HepG2 (cell line): ENCODE results near the gene ABCB8. TPM values are rescaled to one million over a fixed set of nuclear protein-coding genes. Genes with fewer than 3 reads are reported as not detected.

Experiments
- DDIT3 ChIP-seq: sonication (generic); formaldehyde crosslinking; IDR thresholded peaks from 2 replicates; pipeline ENCODE4 v1.4.0; 2020; ENCODE audit warnings: mild to moderate bottlenecking, missing genetic modification reagents
- HNF1B ChIP-seq: sonication (generic); formaldehyde crosslinking; IDR thresholded peaks from 2 replicates; pipeline ENCODE4 v1.5.1; 2020; ENCODE audit warnings: mild to moderate bottlenecking, moderate library complexity, missing genetic modification reagents
- IKZF5 ChIP-seq: IDR thresholded peaks from 2 replicates; pipeline ENCODE4 v1.6.1; 2018; ENCODE audit warnings: missing genetic modification reagents, mild to moderate bottlenecking, missing compliant biosample characterization
- IRF2 ChIP-seq: IDR thresholded peaks from 2 replicates; pipeline ENCODE4 v1.6.1; 2018; ENCODE audit warnings: missing genetic modification reagents, missing compliant biosample characterization
- KIAA2018 ChIP-seq: sonication (generic); formaldehyde crosslinking; IDR thresholded peaks from 2 replicates; pipeline ENCODE4 v1.5.0; 2020; ENCODE audit warnings: mild to moderate bottlenecking, missing genetic modification reagents, borderline replicate concordance
- LBX2 ChIP-seq: sonication (generic); formaldehyde crosslinking; IDR thresholded peaks from 2 replicates; pipeline ENCODE4 v1.5.0; 2020; ENCODE audit warnings: missing genetic modification reagents, mild to moderate bottlenecking, borderline replicate concordance
- PBX2 ChIP-seq: IDR thresholded peaks from 2 replicates; pipeline ENCODE4 v1.6.1; 2016; ENCODE audit warnings: control low read depth
- ZBTB38 ChIP-seq: sonication (generic); formaldehyde crosslinking; IDR thresholded peaks from 2 replicates; pipeline ENCODE4 v1.5.1; 2020; ENCODE audit warnings: mild to moderate bottlenecking, missing genetic modification reagents
- ZFP1 ChIP-seq: IDR thresholded peaks from 2 replicates; pipeline ENCODE4 v1.6.1; 2016
- ZFP62 ChIP-seq: sonication (generic); formaldehyde crosslinking; IDR thresholded peaks from 2 replicates; pipeline ENCODE4 v1.4.0; 2020; ENCODE audit warnings: missing genetic modification reagents
- ZNF225 ChIP-seq: sonication (generic); formaldehyde crosslinking; IDR thresholded peaks from 2 replicates; pipeline ENCODE4 v1.4.0; 2020; ENCODE audit warnings: mild to moderate bottlenecking, missing genetic modification reagents
- ZNF263 ChIP-seq: sonication (generic); formaldehyde crosslinking; IDR thresholded peaks from 2 replicates; pipeline ENCODE4 v1.4.0; 2020; ENCODE audit warnings: missing genetic modification reagents
- ZNF367 ChIP-seq: sonication (generic); formaldehyde crosslinking; IDR thresholded peaks from 2 replicates; pipeline ENCODE4 v1.4.0; 2020; ENCODE audit warnings: missing genetic modification reagents, borderline replicate concordance
- ZNF547 ChIP-seq: sonication (generic); formaldehyde crosslinking; IDR thresholded peaks from 2 replicates; pipeline ENCODE4 v1.5.1; 2020; ENCODE audit warnings: mild to moderate bottlenecking, missing genetic modification reagents
- ZNF552 ChIP-seq: sonication (generic); formaldehyde crosslinking; IDR thresholded peaks from 2 replicates; pipeline ENCODE4 v1.9.0; 2022; ENCODE audit warnings: missing genetic modification reagents, mild to moderate bottlenecking, borderline replicate concordance
- ZSCAN29 ChIP-seq: sonication (generic); formaldehyde crosslinking; conservative IDR thresholded peaks from 2 replicates; pipeline ENCODE4 v1.4.0; 2020; ENCODE audit warnings: mild to moderate bottlenecking, missing genetic modification reagents
- polyA plus RNA-seq, 8 experiments: library from polyadenylated mRNA; depleted of rRNA in 3 of 8; stranded (reverse) in 7 of 8; unstranded in 1 of 8; fragments of >200 nt; fragmentation: Illumina TruSeq in 4 of 8; extraction: Trizol in 4 of 8; gene quantifications; 2 replicates each; pipeline versions ENCODE4 v1.2.1 to v1.2.3, GENCODE V29; 2011 to 2016; ENCODE audit warnings: low read depth in 4 of 8, missing spikeins in 1 of 8, mixed read lengths in 1 of 8; ENCODE audit not compliant: insufficient read depth in 1 of 8
- total RNA-seq, 5 experiments: library from RNA; depleted of rRNA; stranded (reverse); fragments of >200 nt; fragmentation: Illumina TruSeq; extraction: Trizol; gene quantifications; 2 replicates each; pipeline ENCODE4 v1.2.3, GENCODE V29; 2016; ENCODE audit warnings: low read depth in 1 of 5

ABCB8 gene
- total and polyA plus RNA-seq, 2 of the 13 experiments (the other 11 are each of a cell fraction or from before 2014, with no cell fraction given): 6.6 to 16.7 TPM

- peak; percentile 85 for TF ChIP-seq HNF1B (CRISPR knock-in tag)
- peak; percentile 80; the same call in 1 of the 2 replicates for TF ChIP-seq ZBTB38 (CRISPR knock-in tag)
- no peak for TF ChIP-seq LBX2 (CRISPR knock-in tag)
- TF ChIP-seq DDIT3 (CRISPR knock-in tag): no peak
- no peak for TF ChIP-seq ZFP1 (CRISPR knock-in tag)
- TF ChIP-seq ZNF547: no peak
- TF ChIP-seq ZNF552 (CRISPR knock-in tag): no peak
- TF ChIP-seq ZNF263 (CRISPR knock-in tag): peak; percentile 90
- peak; percentile 87 for TF ChIP-seq IRF2
- TF ChIP-seq ZNF225 (CRISPR knock-in tag): 0 out of 2 replicates have a peak, but pooled peaks have one; percentile 39
- TF ChIP-seq ZSCAN29: no peak
- TF ChIP-seq PBX2 (CRISPR knock-in tag): peak; percentile 93
- no peak for TF ChIP-seq KIAA2018
- TF ChIP-seq ZFP62: peak; percentile 80; the same call in 1 of the 2 replicates
- peak; percentile 82 for TF ChIP-seq IKZF5 (CRISPR knock-in tag)
- TF ChIP-seq ZNF367 (CRISPR knock-in tag): no peak
Measured at GRCh38 chr7:151028131-151028947, at the start of gene ABCB8 (continued).
